GM19468 (cell line): ENCODE measurements around the gene CNOT10.
"Not testable (repeated sequence)": the region's sequence is repeated elsewhere in the genome, so short reads cannot be mapped to it uniquely, and the experiment has no call there.

Source experiments
- ATAC-seq: cut with Tn5 transposase; IDR thresholded peaks from one replicate; pipeline ENCODE4 v1.9.1; 2021; ENCODE audit warnings: mild to moderate bottlenecking, moderate library complexity, moderate number of reproducible peaks; ENCODE audit not compliant: unreplicated experiment; ENCODE audit errors: extremely low read depth

CNOT10 gene

GRCh38 chr3:32751377-32751776 is 66.4 kb downstream of the CNOT10 start:
- no peak for ATAC-seq

- ATAC-seq, result no peak
Measured at GRCh38 chr3:32755761-32756160, 70.8 kb downstream of the CNOT10 start.

GRCh38 chr3:32757618-32758374 is 72.8 kb downstream of the CNOT10 start:
- no peak for ATAC-seq

GRCh38 chr3:32758375-32758753 is 73.4 kb downstream of the CNOT10 start:
- ATAC-seq, result no peak

GRCh38 chr3:32759342-32759741 is 74.4 kb downstream of the CNOT10 start:
- ATAC-seq, result no peak

DNA sequence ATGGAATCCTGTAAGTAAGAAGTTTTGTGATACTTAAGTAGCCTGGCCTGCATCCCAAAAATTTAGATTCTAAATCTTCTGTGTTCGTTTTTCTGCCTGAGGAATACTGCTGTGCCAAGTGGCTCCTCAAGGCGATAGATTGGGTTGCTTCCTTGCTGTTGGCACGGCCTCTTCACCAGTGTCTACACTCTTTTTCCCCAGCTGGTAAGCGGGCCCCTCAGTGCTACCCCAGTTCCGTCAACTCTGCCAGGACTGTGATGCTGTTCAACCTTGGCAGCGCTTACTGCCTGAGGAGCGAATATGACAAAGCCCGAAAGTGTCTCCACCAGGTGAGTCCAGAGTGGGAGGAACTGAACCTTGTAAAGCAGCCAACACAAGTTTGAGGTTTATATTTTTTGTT is 79.5 kb downstream of the CNOT10 start:
- ATAC-seq, result no peak

DNA sequence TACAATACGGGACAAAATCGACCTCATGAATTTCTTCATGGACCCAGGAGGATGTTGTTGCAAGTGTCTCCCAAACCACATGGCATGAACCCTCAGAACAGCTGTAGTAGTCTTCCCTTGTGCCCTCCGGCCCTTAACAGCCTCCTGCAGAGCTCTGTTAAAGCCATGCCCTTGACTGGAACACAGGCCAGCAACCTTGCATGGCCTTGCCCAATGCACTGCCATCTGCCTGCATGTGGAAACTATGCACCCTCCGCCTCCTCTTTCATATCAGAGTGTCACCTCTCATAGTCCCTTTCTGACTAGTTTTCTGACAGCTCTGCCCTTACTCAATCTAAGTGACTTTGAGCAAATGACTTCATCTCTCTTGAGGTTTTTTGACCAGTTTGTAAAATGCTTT is 93.4 kb downstream of the CNOT10 start:
- ATAC-seq, result no peak

- ATAC-seq, result no peak
Measured at GRCh38 chr3:32780071-32780734, 95.2 kb downstream of the CNOT10 start.

- no peak for ATAC-seq
Measured at GRCh38 chr3:32780735-32781210, 95.8 kb downstream of the CNOT10 start.

- ATAC-seq, result peak; percentile 87
Measured at GRCh38 chr3:32781211-32781968, 96.4 kb downstream of the CNOT10 start.

- ATAC-seq, result not testable (repeated sequence)
Measured at GRCh38 chr3:32781969-32782270, 96.9 kb downstream of the CNOT10 start.

DNA sequence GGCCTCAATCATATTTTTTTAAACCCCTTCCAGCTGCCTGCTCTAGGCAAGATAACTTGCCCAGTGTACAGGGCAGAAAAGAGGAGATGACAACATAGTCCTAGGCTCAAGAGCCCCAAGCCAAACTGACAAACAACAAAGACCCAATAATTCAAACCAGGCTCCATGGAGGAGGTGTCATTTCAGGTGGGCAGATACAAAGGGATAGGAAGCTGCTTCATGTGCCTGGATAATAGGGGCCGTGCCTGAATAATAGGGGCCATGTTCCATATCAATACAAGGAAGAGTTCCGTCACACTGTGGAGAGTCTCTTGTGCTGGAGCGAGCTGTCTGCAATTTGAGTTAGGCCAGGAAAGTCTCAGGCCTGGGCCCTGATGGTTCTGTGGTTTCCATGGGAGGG is 97.4 kb downstream of the CNOT10 start:
- no peak for ATAC-seq

DNA sequence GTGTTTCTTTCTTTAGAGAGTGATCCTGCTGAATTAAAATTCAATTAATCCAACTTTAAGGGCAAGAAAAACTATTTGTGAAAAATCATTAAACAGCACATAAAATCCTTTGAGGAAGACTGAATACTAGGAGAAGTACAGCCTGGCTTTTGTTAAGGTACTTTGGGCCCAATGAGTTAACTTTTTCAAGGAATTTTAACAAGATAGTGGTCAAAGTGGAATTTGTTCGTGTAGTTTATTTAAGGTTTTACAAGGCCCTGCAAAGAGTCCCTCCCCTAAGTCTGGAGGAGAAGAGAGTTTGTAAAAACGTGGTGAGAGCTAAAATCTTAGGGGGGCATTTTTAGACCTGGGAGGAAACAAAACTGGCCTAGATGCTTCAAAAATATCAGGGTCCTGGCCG is 106.8 kb downstream of the CNOT10 start:
- ATAC-seq, result no peak

DNA sequence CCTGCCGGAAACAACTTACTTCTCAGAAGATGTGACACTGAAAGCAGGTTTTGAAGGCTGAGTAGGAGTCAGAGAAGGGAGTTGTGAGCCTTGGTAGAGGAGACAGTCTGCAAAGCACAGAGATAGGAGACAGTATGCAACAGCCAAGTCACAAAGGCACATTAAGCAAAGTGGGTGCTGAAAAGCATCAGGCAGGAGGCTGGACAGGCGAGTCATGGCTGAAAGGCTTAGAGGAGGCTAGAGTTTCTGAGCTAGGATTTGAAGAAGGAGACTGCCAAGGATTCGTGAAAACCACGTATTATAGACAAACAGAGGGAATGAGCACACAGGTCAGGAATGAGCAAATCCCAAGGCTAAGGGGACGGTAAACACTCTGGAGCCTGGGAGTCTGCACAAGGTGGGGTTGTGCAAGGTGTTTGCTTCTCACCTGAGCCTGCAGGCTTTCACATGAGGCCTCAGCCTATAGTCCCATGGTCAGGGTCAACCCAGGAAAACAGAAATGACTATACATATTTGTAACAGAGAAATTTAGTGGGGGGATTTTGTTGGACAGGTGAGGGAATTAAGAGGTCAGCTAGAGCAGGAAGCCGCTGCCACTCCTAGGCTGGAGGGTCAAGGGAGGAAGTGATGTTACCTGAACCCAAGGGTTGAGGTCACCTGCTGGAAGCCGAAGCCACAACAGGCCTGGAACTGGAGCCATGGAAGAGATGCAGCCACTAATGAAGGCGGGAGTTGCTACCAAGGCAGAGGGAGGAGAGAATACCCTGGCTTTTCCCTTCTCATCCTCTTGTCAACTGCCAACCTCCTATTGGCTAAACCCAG is 109.7 kb downstream of the CNOT10 start:
- ATAC-seq, result no peak

- not testable (repeated sequence) for ATAC-seq
Measured at GRCh38 chr3:32796384-32796950, 111.5 kb downstream of the CNOT10 start.

- ATAC-seq, result no peak
Measured at GRCh38 chr3:32797776-32798175, 112.8 kb downstream of the CNOT10 start.

DNA sequence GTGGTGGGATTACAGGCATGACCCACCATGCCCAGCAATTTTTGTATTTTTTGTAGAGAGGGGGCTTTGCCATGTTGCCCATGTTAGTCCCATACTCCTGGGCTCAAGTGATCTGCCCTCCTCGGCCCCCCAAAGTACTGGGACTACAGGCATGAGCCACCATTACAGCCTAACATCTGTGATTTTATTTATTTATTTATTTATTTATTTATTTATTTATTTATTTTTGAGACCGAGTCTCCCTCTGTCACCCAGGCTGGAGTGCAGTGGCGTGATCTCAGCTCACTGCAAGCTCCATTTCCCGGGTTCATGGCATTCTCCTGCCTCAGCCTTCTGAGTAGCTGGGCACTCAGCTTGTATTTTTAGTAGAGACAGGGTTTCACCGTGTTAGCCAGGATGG is 116.5 kb downstream of the CNOT10 start:
- ATAC-seq, result not testable (repeated sequence)

- ATAC-seq, result no peak
Measured at GRCh38 chr3:32813180-32813579, 128.2 kb downstream of the CNOT10 start.

- ATAC-seq, result no peak
Measured at GRCh38 chr3:32814361-32814760, 129.4 kb downstream of the CNOT10 start.

GRCh38 chr3:32815841-32816438 is 131.0 kb downstream of the CNOT10 start:
- no peak for ATAC-seq
